Sigmoid colon (tissue), 4 donors: ENCODE results near the gene ZNF175.

Experiments
- CTCF ChIP-seq, 4 experiments: fragments of 450-650 bp in 3 of 4; fragments of 200-600 bp in 1 of 4; IDR thresholded peaks; one replicate each; pipeline ENCODE4 v1.5.1; 2016 to 2019; ENCODE audit warnings: antibody characterized with exemption in 4 of 4, mild to moderate bottlenecking in 3 of 4, moderate library complexity in 2 of 4
- POLR2AphosphoS5 ChIP-seq, 4 donors: sonication (generic); formaldehyde crosslinking; IDR thresholded peaks; one replicate each; pipeline ENCODE4 v1.6.1; 2017; ENCODE audit warnings: antibody characterized with exemption in 4 of 4

- TF ChIP-seq CTCF (IDR thresholded peaks at IDR 0.05) (no peak), POLR2AphosphoS5 (IDR thresholded peaks at IDR 0.05) (no peak)
Measured at GRCh38 chr19:51607077-51607476, 36.0 kb downstream of the ZNF175 start.
